GM12878 (cell line): ENCODE measurements around the gene NLN. TPM values are rescaled to one million over a fixed set of nuclear protein-coding genes. Genes with fewer than 3 reads are reported as not detected.

Source experiments
- ATAC-seq: fragments of 200-7000 bp; cut with Tn5 transposase; 3 replicates; pipeline ENCODE4 v1.9.1; 2020; ENCODE audit warnings: mild to moderate bottlenecking, moderate library complexity
- BruUV-seq: library from RNA; stranded (reverse); fragments of 400-500 nt; replicated peaks from 2 replicates; lab custom pipeline; 2021; lab: Mats Ljungman, UMichigan
- CTCF ChIA-PET: fragments of 300-600 bp; sonication (Branson Sonifier 250); formaldehyde crosslinking; extraction: SDS; loops from one replicate; lab custom pipeline; 2021; ENCODE audit warnings: inconsistent platforms; lab: Yijun Ruan, JAX
- POLR2A ChIA-PET: fragments of 350-600 bp; formaldehyde crosslinking; extraction: SDS; loops from one replicate; lab custom pipeline; 2021; ENCODE audit warnings: inconsistent platforms; lab: Charles Lee
- RAD21 ChIA-PET: fragments of 300-600 bp; sonication (Branson Sonifier 250); formaldehyde crosslinking; loops from one replicate; lab custom pipeline; 2023; ENCODE audit warnings: antibody characterized with exemption; ENCODE audit not compliant: unreplicated experiment; lab: Charles Lee
- SMC1A ChIA-PET: fragments of 300-600 bp; sonication (Branson Sonifier 250); formaldehyde crosslinking; loops from one replicate; lab custom pipeline; 2023; ENCODE audit not compliant: unreplicated experiment, uncharacterized antibody; lab: Charles Lee
- DNase-seq: peaks from one replicate; pipeline ENCODE4 v3.0.0-alpha.2; 2011; ENCODE audit warnings: low read depth, low spot score
- FAIRE-seq: peaks from 3 replicates; lab custom pipeline; 2011; peaks lifted over from hg19 to GRCh38; lab: Jason Lieb, UNC
- H2AFZ ChIP-seq: 2 replicates; pipeline ENCODE4 v1.6.0; 2011; ENCODE audit warnings: low read depth, low read length, control low read depth; ENCODE audit not compliant: control insufficient read depth
- H3K27ac ChIP-seq: 2 replicates; pipeline ENCODE4 v1.5.1; 2011; ENCODE audit warnings: control low read depth; ENCODE audit not compliant: control insufficient read depth, insufficient read depth
- H3K27me3 ChIP-seq, 2 experiments: replicated peaks in 1 of 2; 2 replicates each; pipeline versions ENCODE4 v1.6.0 to v1.6.1; 2011; ENCODE audit warnings: low read length in 1 of 2; ENCODE audit not compliant: control insufficient read depth in 2 of 2, insufficient read depth in 2 of 2
- H3K36me3 ChIP-seq, 2 experiments: 2 replicates each; pipeline ENCODE4 v1.5.1; 2011; ENCODE audit warnings: low read length in 1 of 2; ENCODE audit not compliant: control insufficient read depth in 2 of 2, insufficient read depth in 2 of 2
- H3K4me1 ChIP-seq: 2 replicates; pipeline ENCODE4 v1.6.1; 2011; ENCODE audit warnings: mild to moderate bottlenecking, low read length, moderate library complexity, mixed read lengths; ENCODE audit not compliant: control insufficient read depth, insufficient read depth
- H3K4me2 ChIP-seq: 2 replicates; pipeline ENCODE4 v1.6.0; 2011; ENCODE audit warnings: control low read depth; ENCODE audit not compliant: control insufficient read depth, insufficient read depth
- H3K4me3 ChIP-seq: fragments of 200-600 bp; sonication (generic); 2 replicates; pipeline ENCODE4 v1.5.1; 2016
- H3K79me2 ChIP-seq: 2 replicates; pipeline ENCODE4 v1.6.0; 2011; ENCODE audit warnings: low read length; ENCODE audit not compliant: control insufficient read depth, insufficient read depth
- H3K9ac ChIP-seq: 2 replicates; pipeline ENCODE4 v1.8.0; 2011; ENCODE audit warnings: low read length, control low read depth, mixed read lengths; ENCODE audit not compliant: control insufficient read depth, insufficient read depth
- H3K9me3 ChIP-seq: replicated peaks from 3 replicates; pipeline ENCODE4 v1.5.1; 2011; ENCODE audit warnings: mild to moderate bottlenecking, low read length; ENCODE audit not compliant: control insufficient read depth, insufficient read depth
- H4K20me1 ChIP-seq: 2 replicates; pipeline ENCODE4 v1.6.0; 2011; ENCODE audit not compliant: control insufficient read depth, insufficient read depth
- ATF3 ChIP-seq: IDR thresholded peaks from 2 replicates; pipeline ENCODE4 v1.6.1; 2011; ENCODE audit warnings: low read depth, mild to moderate bottlenecking, low read length, moderate library complexity, borderline replicate concordance; ENCODE audit errors: extremely low read depth
- CUX1 ChIP-seq: IDR thresholded peaks from 2 replicates; pipeline ENCODE4 v1.6.1; 2012; ENCODE audit warnings: improper control_type of control experiment, low read depth, low read length; ENCODE audit not compliant: insufficient replicate concordance
- FOXK2 ChIP-seq: fragments of 450-650 bp; IDR thresholded peaks from 2 replicates; pipeline ENCODE4 v1.6.1; 2017; ENCODE audit warnings: mild to moderate bottlenecking, moderate library complexity
- GABPA ChIP-seq: IDR thresholded peaks from 2 replicates; pipeline ENCODE4 v1.6.1; 2014; ENCODE audit warnings: antibody characterized with exemption, low read depth, mild to moderate bottlenecking, inconsistent platforms
- MEF2A ChIP-seq: IDR thresholded peaks from 2 replicates; pipeline ENCODE4 v1.6.1; 2011; ENCODE audit warnings: low read depth, mild to moderate bottlenecking, low read length, moderate library complexity; ENCODE audit not compliant: insufficient read depth
- NR2C2 ChIP-seq: IDR thresholded peaks from 2 replicates; pipeline ENCODE4 v1.6.1; 2011; ENCODE audit warnings: borderline replicate concordance, low read depth; ENCODE audit not compliant: control insufficient read depth, insufficient read length
- RCOR1 ChIP-seq: conservative IDR thresholded peaks from 2 replicates; pipeline ENCODE4 v1.6.1; 2012; ENCODE audit warnings: low read depth, low read length, improper control_type of control experiment
- TCF3 ChIP-seq: IDR thresholded peaks from 2 replicates; pipeline ENCODE4 v1.6.1; 2012; ENCODE audit warnings: low read depth, mild to moderate bottlenecking, low read length, borderline replicate concordance; ENCODE audit not compliant: insufficient read depth
- ZNF274 ChIP-seq: IDR thresholded peaks from one replicate; pipeline ENCODE4 v1.8.0; 2011; ENCODE audit not compliant: insufficient read length, insufficient read depth
- WGBS: methylation state at CpG from one replicate; pipeline ENCODE4 v1.1.6; 2016; ENCODE audit warnings: low lambda C conversion rate; ENCODE audit not compliant: insufficient replicate concordance, insufficient coverage; ENCODE audit errors: missing lambda C conversion rate; 5-methylcytosine and 5-hydroxymethylcytosine counted together
- in situ Hi-C: fragments of 300-500 bp; cut with MboI; formaldehyde crosslinking; loops from 9 replicates; pipeline ENCODE4 v1.14.3; 2018; ENCODE audit warnings: mixed read lengths
- intact Hi-C: fragments of 100-400 bp; cut with micrococcal nuclease; formaldehyde crosslinking; loops from one replicate; pipeline ENCODE4 v1.14.2; 2022; ENCODE audit not compliant: unreplicated experiment
- polyA plus RNA-seq, 11 experiments: library from polyadenylated mRNA; depleted of rRNA in 4 of 11; unstranded in 6 of 11; stranded (reverse) in 5 of 11; fragments of >200 nt; fragmentation: Nextera tagmentation in 4 of 11; fragmentation: Illumina TruSeq in 1 of 11; extraction: Ambion mirVana in 4 of 11; extraction: Trizol in 1 of 11; gene quantifications; 1 replicate in 1 of 11; 2 replicates in 10 of 11; pipeline versions ENCODE4 v1.2.1 to v1.2.3, GENCODE V29; 2011 to 2016; ENCODE audit warnings: inconsistent platforms in 2 of 11, missing spikeins in 2 of 11, low read depth in 1 of 11
- total RNA-seq, 4 experiments: library from RNA; depleted of rRNA in 3 of 4; stranded (reverse); fragments of >200 nt in 3 of 4; fragmentation: Illumina TruSeq in 1 of 4; extraction: Trizol in 1 of 4; gene quantifications; 2 replicates each; pipeline versions ENCODE4 v1.2.1 to v1.2.3, GENCODE V29; 2013 to 2021
- TF ChIP-seq, protein P1 (sequence below): fragments of 450-650 bp; IDR thresholded peaks from 2 replicates; pipeline ENCODE4 v1.6.1; 2014; ENCODE audit warnings: mild to moderate bottlenecking

Gene NLN
- total and polyA plus RNA-seq, 10 of the 15 experiments (the other 5 are each of a cell fraction or from before 2014, with no cell fraction given): 6.8 to 56.9 (median 33.3) TPM

DNA sequence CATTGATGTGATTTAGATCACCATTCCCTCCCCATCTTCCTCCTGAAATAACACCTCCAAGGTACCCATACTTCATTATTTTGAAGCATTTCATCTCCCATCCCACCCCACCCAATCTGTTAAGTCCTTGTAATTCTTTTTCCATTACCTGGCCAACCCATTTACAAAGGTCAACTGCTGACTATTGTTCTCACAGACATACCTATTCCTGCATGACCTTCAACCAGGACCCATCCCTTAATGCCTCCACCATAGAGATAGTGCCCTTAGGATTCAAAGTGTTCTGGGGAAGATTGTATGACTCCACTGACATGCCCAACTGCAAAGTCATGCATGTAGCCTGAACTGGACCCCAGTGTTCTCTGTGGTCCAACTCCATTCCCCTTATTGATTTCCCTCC lies 91.2 kb downstream of the NLN start (continued):
- TF ChIP-seq ATF3 (no peak), NR2C2 (no peak), TCF3 (no peak)

DNA sequence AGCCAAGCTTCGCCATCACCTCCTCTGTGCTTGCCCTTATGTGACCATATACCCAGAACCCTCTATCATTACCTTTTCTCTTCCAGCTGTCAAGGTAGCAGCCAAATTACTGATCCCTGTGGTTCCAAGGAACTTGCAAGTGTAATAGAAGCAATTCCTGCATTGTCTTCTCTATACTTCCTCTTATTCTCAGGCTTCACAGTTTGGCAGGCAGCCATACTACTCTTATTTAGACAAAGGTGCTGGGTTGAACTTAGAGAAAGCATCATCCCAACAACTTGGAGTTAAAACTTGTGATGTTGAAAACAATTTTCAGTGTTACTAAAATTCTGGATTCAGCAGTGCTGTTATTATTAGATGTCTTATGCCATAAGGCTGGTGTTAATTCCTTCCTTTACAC lies 93.2 kb downstream of the NLN start:
- ChIA-PET CTCF (no interaction called here), POLR2A (no interaction called here), SMC1A (no interaction called here), RAD21 (interaction anchor here (0.6 kb wide), 1 partner anchor 324 kb away, joined by 3 read pairs; no protein-coding TSS in a partner anchor)
- no peaks in the 10 kb centered on the region for H4K20me1 ChIP-seq
- H3K9ac ChIP-seq: no peak overlapping the region
- H3K27ac ChIP-seq: no peak overlapping the region
- no peak for FAIRE-seq
- intact Hi-C loops: no loop called here
- TF ChIP-seq, protein P1, sequence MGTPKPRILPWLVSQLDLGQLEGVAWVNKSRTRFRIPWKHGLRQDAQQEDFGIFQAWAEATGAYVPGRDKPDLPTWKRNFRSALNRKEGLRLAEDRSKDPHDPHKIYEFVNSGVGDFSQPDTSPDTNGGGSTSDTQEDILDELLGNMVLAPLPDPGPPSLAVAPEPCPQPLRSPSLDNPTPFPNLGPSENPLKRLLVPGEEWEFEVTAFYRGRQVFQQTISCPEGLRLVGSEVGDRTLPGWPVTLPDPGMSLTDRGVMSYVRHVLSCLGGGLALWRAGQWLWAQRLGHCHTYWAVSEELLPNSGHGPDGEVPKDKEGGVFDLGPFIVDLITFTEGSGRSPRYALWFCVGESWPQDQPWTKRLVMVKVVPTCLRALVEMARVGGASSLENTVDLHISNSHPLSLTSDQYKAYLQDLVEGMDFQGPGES: no peak
- TF ChIP-seq ZNF274 (no peak), MEF2A (no peak), FOXK2 (no peak), CUX1 (no peak), GABPA (no peak), RCOR1 (no peak)
- no peak for ATAC-seq
- no peak for DNase-seq
- no peaks in the 10 kb centered on the region for H3K79me2 ChIP-seq
- H3K4me3 ChIP-seq: no peak overlapping the region
- H3K4me2 ChIP-seq: no peak overlapping the region
- no peaks in the 10 kb centered on the region for H3K27me3 ChIP-seq
- H3K36me3 ChIP-seq: 0 out of 4 replicates have a peak, but pooled peaks cover 0 to 4% of the 10 kb centered on the region in 2 experiments
- in situ Hi-C loops: no loop called here
- WGBS: 100% methylated on average over 1 of the region's 1 CpG
- H3K4me1 ChIP-seq: peaks cover 6% of the 10 kb centered on the region; the same call in 1 of the 2 replicates
- H2AFZ ChIP-seq: no peak overlapping the region
- BruUV-seq: no TSS peak
- no peaks in the 10 kb centered on the region for H3K9me3 ChIP-seq
